Peyer's patch (tissue), 4 donors: ENCODE data around the gene ARL15.

ENCODE experiments used
- POLR2A ChIP-seq, 2 donors: fragments of 450-650 bp; IDR thresholded peaks; one replicate each; pipeline ENCODE4 v1.5.1; 2017; ENCODE audit warnings: antibody characterized with exemption in 2 of 2, mild to moderate bottlenecking in 2 of 2, moderate library complexity in 2 of 2
- TF ChIP-seq, protein P1 (sequence below), 6 experiments: fragments of 450-650 bp in 4 of 6; fragments of 200-600 bp in 2 of 6; sonication (generic) in 1 of 6; IDR thresholded peaks; one replicate each; pipeline ENCODE4 v1.5.1; 2017 to 2019; ENCODE audit warnings: antibody characterized with exemption in 6 of 6, mild to moderate bottlenecking in 3 of 6, moderate library complexity in 1 of 6

DNA sequence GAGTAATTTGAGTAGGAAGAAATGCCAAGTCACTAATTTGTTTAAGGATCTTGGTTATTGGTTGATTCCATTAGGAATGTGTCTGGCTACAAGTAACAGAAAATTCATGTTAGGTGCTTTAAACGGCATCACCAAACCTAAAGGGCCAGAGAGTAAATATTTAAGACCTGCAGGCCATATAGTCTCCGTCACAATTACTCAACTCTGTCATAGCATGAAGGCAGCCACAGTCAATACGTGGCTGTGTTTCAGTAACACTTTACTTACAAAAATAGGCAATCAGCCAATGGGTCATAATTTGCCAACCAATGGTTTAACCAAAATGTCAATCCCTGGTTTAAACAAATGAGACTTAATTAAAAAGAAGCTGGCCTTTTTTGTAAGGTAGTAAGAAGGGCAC, 98.5 kb downstream of the ARL15 start:
- no peak for TF ChIP-seq POLR2A (IDR thresholded peaks at IDR 0.05)
- TF ChIP-seq, protein P1, sequence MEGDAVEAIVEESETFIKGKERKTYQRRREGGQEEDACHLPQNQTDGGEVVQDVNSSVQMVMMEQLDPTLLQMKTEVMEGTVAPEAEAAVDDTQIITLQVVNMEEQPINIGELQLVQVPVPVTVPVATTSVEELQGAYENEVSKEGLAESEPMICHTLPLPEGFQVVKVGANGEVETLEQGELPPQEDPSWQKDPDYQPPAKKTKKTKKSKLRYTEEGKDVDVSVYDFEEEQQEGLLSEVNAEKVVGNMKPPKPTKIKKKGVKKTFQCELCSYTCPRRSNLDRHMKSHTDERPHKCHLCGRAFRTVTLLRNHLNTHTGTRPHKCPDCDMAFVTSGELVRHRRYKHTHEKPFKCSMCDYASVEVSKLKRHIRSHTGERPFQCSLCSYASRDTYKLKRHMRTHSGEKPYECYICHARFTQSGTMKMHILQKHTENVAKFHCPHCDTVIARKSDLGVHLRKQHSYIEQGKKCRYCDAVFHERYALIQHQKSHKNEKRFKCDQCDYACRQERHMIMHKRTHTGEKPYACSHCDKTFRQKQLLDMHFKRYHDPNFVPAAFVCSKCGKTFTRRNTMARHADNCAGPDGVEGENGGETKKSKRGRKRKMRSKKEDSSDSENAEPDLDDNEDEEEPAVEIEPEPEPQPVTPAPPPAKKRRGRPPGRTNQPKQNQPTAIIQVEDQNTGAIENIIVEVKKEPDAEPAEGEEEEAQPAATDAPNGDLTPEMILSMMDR (IDR thresholded peaks at IDR 0.05), result no peak
